Measurements from ENCODE around the gene SLC6A18.
"Not testable (repeated sequence)": the region's sequence is repeated elsewhere in the genome, so short reads cannot be mapped to it uniquely, and the experiment has no call there.

Gene SLC6A18

DNA sequence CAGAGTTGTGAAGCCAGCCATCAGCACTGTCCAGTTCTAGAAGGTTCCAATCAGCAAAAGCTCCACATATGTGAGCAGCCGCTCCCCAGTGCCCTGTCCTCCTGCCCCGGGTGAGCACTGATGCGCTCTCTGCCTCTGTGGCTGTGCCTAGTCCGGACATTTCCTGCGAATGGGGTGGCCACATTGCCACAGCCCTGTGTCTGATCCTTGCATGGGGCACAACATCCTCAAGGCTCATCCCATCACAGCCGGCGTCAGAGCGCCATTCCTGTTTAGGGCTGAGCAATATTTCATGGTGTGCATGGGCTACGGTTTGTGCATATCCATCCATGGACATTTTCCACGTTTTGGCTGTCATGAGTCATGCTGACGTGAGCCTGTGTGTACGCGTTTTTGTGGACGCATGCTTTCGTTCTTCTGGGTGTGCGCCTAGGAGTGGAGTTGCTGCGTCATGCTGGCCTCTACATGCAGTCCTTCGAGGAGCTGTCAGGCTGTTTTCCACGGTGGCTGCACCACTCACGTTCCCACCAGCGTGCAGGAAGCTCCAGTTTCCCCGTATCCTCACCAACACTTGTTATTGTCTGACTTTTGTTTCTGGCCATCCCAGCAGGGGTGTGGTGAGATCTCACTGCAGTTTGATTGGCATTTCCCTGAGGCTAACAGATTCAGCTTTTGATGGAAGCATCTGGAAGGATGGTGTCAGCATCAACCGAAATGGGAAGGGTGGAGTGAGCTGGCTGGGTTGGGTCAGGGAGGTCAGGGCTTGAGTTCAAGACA lies 9.7 kb upstream of the SLC6A18 start:
- no peak for DNase-seq (ENCODE audit: low spot score)

DNA sequence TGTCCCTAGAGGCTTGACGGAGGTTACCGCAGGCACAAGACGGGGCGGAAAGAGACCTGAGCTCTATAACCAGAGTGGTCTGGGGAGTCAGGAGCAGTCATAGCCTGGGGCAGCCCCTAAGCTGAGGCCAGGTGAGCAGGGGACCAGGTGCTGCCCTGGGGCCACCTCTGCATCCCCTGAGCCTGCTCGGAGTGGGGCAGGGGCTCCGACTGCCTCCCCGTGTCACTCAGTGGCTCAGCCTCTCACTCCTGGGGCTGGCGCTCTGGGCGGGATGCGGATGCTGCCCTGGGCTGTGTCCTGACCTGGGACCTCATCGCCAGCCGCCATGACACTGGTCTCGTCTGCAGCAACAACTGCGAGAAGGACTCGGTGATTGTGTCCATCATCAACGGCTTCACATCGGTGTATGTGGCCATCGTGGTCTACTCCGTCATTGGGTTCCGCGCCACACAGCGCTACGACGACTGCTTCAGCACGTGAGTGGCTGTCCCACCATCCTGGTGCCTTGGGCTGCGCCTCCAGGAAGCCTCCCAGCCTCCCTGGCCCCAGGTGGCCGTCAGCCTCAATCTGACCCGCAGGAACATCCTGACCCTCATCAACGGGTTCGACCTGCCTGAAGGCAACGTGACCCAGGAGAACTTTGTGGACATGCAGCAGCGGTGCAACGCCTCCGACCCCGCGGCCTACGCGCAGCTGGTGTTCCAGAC lies 8.8 kb upstream of the SLC6A18 start:
- DNase-seq (ENCODE audit: low spot score): no peak

DNA sequence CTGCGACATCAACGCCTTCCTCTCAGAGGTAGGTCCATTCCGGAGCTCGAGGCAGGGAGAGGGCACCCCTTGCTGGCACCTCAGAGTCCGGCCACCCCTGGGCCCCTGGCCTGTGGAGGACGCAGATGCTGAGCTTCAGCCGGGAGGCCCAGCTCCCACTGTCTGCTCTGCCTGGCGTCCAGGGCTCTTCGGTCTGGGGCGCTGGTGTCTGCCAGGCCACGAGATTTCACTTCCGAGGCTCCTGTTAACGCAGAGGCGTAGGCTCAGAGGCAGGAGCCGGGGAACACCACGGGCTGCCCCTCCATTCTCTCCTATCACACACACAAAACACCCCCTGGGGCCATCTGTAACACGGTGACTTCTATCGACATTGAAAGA lies 8.3 kb upstream of the SLC6A18 start:
- no peak for DNase-seq (ENCODE audit: low spot score)

DNA sequence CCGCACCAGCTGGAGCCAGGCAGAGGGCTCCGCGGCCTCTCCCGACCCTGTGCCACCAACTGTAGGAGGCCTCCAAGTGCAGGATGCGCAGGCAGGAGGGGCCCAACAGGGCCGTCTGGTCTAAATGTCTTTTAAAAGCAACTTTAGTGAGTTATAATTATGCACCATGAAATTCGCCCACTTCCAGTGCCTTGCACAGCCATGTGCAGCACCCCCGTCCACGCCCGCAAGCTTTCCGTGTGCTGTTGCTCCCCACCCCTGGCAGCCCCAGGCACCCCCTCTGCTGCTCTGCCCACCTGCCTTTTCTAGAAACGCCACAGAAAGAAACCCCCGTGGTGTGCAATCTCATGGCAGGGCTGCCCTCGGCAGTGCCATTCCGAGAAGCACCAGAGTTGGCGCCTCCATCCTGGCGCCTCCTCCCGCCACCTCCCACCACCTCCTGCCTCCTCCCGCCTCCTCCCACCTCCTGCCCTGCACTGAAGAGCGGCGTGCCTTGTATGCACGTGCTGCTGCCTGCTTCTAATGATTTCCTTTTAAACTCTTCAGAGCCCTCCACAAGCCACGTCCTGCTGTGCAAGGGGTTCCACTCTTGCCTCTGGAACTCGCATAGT lies 7.5 kb upstream of the SLC6A18 start:
- no peak for DNase-seq (ENCODE audit: low spot score)

DNA sequence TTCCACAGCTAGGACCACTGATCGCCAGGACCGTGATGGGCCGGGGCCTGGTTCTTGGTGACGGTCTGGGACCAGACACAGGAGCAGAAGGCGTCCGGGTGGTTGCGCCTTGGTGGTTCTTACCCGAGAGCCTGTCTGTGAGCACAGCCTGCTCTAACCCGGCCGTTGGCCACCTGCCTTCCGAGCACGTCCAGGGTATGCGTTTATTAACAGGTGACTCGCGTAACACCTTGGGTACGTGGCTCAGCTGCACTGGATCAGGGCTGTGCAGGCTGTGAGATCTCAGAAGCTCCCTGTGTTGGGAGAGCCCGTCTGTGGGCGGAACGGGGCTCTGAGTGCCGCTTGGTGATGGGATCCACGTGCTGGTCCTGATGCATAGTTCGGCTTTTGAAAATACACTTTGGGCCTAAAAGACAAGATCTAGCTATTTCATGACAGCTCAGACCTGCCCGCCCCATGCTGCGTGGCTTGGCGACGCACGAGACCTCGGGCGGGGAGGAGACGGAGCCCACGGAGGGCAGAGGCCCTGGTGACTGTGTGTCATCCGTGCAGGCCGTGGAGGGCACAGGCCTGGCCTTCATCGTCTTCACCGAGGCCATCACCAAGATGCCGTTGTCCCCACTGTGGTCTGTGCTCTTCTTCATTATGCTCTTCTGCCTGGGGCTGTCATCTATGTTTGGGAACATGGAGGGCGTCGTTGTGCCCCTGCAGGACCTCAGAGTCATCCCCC lies 6.7 kb upstream of the SLC6A18 start:
- DNase-seq (ENCODE audit: low spot score): no peak

DNA sequence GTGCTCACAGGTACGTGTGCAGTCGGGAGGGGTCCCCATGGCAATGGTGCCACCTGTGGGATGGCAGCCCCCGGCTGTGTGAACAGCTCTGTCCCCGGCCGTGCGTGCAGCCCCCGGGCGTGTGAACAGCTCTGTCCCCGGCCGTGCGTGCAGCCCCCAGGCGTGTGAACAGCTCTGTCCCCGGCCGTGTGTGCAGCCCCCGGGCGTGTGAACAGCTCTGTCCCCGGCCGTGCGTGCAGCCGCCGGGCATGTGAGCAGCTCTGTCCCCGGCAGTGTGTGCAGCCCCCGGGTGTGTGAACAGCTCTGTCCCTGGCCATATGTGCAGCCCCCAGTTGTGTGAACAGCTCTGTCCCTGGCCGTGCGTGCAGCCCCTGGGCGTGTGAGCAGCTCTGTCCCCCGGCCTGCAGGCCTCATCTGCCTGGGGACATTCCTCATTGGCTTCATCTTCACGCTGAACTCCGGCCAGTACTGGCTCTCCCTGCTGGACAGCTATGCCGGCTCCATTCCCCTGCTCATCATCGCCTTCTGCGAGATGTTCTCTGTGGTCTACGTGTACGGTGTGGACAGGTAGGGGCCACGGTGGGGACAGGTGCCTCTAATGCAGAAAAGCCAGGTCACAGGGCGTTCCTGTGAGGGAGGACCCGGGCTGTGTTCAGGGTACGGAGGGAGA lies 5.9 kb upstream of the SLC6A18 start:
- no peak for DNase-seq (ENCODE audit: low spot score)

DNA sequence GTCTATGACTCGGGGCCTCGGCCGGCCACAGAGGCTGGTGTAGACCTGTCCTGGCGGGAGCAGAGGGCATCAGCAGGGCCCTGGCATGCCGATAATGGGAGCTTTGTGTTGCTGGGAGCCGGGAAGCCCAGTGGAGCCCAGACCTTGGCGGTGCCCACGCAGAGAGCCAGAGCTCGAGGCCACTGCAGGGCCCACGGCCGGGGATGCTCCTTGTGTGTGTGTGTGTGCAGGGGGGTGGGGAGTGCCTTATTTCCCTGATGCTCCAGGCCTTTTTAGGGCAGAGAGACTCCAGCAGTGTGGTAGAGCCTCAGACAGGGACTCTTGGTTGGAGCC lies 5.4 kb upstream of the SLC6A18 start:
- no peak for DNase-seq (ENCODE audit: low spot score)

DNA sequence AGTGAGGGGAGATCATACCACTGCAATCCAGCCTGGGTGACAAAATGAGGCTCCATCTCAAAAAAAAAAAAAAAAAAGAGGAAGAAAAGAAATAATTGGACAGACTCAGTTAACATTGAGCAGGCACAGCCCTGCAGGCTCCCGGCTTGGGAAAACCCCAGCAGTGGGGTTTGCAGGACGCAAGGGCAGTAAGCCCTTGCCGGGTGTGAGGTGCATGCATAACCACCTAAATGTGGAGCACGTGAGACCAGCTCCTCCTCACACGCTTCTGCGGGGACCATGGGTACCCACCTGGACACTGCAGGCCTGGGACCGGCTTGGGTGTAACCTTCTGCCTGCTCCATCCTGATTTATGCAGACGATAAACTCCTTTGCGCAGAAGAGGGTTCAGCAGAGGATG lies 4.8 kb upstream of the SLC6A18 start:
- DNase-seq (ENCODE audit: low spot score): no peak

DNA sequence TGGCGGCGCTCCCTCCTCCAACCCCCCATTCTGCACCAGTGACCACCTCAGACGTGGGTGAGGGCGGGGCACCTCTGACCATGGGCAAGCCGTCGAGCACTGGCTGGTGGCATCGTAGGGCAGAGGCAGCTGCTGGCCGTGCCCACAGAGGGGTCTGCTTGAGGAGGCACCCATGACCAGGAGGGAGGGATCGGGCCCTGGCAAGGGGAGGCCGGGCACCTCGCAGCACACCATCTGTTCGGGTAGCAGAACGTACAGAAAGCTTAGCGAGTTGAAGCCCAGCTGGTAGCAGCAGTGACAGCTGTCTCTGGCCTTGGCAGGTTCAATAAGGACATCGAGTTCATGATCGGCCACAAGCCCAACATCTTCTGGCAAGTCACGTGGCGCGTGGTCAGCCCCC lies 4.3 kb upstream of the SLC6A18 start:
- DNase-seq (ENCODE audit: low spot score): no peak

DNA sequence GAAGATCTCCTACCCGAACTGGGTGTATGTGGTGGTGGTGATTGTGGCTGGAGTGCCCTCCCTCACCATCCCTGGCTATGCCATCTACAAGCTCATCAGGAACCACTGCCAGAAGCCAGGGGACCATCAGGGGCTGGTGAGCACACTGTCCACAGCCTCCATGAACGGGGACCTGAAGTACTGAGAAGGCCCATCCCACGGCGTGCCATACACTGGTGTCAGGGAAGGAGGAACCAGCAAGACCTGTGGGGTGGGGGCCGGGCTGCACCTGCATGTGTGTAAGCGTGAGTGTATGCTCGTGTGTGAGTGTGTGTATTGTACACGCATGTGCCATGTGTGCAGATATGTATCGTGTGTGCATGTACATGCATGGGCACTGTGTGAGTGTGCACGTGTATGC lies 3.5 kb upstream of the SLC6A18 start:
- no peak for DNase-seq (ENCODE audit: low spot score)

DNA sequence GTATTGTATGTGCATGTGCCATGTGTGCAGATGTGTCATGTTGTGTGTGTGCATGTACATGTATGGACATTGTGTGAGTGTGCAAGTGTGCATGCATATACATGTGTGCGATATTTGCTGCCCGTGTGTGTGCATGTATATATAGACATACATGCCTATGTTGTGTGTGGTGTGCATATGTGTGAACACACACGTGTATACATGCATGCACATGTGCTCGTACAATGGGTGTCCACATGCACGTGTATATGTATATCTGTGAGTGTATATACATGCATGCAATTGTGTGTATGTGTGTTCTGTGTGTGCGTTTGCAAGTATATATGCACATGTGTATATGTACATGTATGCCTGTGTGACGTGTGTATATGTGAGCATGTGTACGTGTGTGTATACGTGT lies 3.0 kb upstream of the SLC6A18 start:
- DNase-seq (ENCODE audit: low spot score): no peak

DNA sequence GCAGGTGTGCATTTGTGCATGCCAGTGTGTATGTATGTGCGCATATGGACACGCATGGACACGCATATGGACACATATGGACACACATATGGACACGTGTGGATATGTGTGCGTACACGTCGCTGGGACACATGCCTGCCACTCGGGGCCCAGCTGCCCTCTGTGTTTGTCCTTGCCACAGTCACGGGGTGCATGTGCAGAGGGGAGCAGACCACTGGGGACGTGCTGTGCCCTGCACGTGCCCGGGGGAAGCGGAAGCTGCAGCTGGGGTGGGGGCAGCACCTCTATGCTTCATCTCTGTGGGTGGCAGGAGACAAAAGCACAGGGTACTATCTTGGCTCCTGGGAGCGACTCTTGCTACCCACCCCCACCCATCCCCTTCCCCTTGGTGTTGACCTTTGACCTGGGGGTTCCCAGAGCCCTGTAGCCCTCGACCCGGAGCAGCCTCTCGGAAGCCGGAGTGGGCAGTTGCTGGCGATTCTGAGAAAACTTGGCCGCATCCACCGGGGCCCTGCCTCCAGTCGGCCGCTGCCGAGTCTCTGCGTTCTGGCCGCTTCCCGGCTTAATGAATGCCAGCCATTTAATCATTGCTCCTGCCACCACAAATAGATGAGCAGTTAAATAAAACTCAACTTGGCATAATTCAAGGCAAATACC lies 2.4 kb upstream of the SLC6A18 start:
- no peak for DNase-seq (ENCODE audit: low spot score)

DNA sequence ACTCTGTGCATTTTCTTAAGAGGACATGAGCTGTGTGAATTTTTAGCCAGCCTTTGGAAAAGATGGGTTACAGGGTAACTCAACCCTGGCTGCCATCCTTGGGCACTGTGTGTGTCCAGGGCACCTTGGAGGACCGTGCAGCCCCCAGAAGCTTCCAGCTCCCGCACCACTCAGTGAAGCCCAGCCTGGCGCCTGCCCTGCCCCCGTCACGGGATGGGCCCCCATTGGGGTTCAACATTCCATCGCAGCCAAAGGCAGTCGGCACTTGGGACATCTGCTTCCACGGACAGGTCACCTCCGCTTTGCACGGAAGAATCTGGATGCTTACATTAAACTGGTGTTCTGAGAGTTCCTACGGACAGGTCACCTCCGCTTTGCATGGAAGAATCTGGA lies 1.9 kb upstream of the SLC6A18 start:
- no peak for DNase-seq (ENCODE audit: low spot score)

DNA sequence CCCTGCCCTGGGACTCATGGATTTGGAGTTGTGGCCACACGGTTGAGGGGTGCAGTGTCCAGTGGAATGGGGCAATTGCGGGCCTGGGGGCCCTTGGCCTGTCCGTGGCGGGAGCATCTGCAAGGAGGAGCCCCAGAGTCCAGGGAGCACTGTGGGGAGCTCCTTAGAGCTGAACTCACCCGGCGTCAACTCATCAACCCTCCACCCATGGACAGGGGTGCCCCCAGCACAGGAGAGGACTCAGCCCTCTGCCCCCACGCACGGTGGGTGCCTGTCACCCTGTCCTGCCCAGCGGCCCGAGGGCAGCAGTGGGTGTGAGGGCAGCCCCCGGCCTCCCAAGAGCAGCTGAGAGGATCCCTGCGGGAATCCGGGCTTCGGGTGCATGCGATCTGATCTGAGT lies 550 bp upstream of the SLC6A18 start:
- no peak for DNase-seq (ENCODE audit: low spot score)

DNA sequence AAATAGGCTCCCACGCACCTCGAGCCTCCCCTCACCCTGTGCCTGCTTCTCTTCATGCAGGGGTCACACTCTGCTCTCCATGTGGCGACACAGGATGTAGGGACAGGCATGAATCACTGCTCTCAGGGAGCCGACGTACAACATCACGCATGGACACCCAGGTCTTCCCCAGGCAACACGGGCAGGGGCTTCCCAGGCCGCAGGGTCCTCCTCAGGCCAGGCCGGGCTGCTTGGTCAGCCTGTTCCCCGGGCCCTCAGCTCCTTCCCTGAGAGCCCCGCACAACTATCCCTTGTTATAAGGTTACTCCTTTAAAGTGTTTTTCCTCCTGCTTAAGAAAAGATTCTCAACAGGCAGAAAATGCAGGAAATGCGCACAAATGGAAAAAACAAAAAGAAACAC lies 1.1 kb downstream of the SLC6A18 start:
- DNase-seq (ENCODE audit: low spot score): no peak

DNA sequence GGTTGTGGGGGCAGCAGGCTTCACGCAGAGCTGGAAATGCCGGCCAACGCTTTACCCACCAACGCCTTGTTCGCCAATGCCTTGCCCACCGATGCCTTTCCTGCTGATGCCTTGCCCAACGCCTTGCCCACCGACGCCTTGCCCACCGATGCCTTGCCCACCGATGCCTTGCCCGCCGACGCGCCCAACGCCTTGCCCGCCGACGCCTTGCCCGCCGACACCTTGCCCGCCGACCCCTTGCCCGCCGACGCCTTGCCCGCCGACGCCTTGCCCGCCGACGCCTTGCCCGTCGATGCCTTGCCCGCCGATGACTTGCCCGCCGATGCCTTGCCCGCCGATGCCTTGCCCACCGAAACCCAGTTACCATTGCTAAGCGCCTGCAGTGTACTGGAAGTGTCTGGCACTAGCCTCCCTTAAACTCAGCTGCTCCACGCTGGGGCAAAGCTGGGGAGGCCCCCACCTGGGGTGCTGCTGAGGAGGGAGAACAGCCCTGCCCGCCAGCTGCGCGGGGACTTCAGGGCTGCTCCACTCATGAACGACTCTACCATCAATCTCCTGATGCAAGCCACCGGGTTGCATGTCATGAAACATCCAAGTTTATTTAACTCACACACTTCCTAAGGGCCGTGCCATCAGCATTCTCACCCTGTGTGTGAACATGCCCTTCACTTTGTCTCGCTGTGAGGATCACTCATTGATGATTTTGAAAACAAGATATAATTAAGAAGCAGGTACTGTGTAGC lies 1.8 kb downstream of the SLC6A18 start:
- no peak for DNase-seq (ENCODE audit: low spot score)

DNA sequence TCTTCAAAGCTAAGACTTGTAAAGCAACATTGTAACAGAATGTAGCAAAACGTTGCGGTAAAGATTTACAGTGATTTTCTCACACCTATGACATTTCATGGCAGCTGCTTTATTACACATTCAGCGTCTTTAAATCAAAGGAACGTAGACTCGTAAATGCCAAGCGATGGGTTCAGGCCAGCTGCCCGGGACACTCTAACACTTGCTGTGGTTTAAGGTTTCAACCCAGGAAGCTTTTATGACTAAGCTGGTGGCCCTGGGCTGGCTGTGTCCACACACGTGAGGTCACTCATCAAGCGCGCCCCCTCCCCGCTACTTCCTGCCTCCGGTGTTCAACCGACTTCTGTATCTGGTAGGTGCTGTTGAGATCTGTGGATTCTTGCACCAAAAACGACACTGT lies 2.5 kb downstream of the SLC6A18 start:
- DNase-seq (ENCODE audit: low spot score): no peak

DNA sequence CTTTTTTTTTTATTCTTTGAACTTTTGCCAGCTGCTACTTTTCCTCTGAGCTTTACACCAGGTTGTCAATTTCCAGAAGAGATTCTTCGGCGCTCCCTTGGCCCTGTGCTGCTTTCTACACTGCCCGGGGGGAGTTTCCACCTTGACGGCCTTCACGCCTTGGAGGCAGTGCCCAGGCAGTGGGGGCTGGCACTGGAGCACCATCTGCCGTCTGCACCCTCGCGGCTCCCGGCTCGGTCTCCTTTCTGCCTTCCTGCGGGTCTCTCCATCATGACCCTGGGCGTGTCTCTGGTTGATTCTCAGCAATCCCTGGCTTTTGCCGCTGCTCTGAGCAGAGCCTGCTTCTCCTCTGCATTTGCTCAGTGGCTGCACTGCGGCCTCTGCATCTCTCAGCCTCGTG lies 2.9 kb downstream of the SLC6A18 start:
- DNase-seq (ENCODE audit: low spot score): no peak

DNA sequence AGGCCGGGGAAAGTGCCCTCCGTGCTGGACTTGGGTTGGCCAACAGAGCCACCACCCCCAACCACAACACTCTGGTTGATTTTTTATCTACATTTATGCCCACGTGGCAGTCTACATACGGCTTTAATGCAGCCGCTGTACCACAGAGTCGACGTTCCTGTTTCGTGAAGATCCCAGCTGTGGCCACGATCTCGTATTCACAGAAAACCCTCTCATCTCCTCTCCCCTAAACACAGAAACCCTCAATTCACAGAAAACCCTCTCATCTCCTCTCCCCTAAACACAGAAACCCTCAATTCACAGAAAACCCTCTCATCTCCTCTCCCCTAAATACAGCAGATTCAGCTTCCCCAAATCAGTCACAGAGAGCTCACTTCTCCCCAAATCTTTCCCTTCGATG lies 3.8 kb downstream of the SLC6A18 start:
- not testable (repeated sequence) for DNase-seq (ENCODE audit: low spot score)

DNA sequence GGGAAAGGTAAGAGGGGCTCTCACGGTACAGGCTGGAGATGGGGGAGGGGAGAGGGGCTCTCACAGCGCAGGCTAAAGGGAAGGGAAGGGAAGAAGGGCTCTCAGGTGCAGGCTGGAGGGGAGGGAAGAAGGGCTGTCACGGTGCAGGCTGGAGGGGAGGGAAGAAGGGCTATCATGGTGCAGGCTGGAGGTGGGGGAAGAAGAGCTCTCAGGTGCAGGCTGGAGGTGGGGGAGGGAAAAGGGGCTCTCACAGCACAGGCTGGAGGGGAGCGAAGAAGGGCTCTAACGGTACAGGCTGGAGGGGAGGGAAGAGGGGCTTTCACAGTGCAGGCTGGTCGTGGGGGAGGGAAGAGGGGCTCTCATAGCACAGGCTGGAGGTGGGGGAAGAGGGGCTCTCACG lies 4.6 kb downstream of the SLC6A18 start:
- no peak for DNase-seq (ENCODE audit: low spot score)

DNA sequence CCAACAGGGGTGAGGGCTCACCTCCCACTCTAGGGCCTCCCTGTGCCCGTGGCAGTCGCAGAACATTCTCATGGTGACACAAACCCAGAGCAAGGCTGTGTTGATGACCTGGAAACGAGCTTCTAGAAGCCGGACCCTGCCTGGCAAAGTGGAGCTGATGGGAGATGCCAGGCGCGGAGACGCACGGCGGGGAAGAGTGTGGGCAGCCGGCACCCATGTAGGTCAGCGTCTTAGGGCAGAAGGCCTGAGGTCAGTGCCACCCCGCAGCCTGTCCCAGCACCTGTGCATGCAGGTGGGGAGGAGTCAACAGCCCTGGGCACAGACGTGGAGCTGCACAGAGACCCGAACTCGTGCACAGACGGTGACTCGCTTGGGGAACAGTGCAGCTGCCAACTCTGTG lies 5.4 kb downstream of the SLC6A18 start:
- no peak for DNase-seq (ENCODE audit: low spot score)

All from left forelimb (tissue), 1 donor.